ENCODE measurements around the gene SPATA22. TPM values are rescaled to one million over a fixed set of nuclear protein-coding genes. Genes with fewer than 3 reads are reported as not detected.

Gene SPATA22
- total RNA-seq, 1 experiment from 2014 or later: not detected

DNA sequence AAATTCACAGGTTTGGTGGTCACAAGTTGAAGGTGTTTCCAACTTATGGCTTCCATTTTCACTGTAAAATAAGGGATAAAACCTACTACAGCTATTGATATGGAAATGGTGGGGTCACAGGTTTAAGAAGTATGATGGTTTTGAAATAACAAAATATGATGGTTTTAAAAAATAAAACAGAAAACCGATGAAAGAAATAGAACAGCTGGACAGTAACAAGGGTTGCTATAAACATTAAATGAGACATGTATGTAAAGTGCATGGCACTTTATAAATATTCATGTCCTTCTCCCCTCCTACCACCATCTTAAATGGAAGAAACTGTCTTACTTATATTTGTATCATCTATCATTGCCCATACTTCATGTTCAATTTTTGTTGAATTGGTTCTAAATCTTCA lies 35.5 kb upstream of the SPATA22 start:
- Mint-ChIP-seq H3K9me3 (ENCODE audit: unreplicated experiment) (no peaks in the 10 kb centered on the region), H3K36me3 (ENCODE audit: insufficient read depth, unreplicated experiment) (no peaks in the 10 kb centered on the region), H3K4me3 (ENCODE audit: unreplicated experiment) (no peak overlapping the region), H3K4me1 (ENCODE audit: insufficient read depth, unreplicated experiment) (no peaks in the 10 kb centered on the region), H3K27ac (ENCODE audit: low read depth, unreplicated experiment) (no peak overlapping the region), H3K27me3 (ENCODE audit: insufficient read depth, unreplicated experiment) (peaks cover 16% of the 10 kb centered on the region)
- TF ChIP-seq, protein P1, sequence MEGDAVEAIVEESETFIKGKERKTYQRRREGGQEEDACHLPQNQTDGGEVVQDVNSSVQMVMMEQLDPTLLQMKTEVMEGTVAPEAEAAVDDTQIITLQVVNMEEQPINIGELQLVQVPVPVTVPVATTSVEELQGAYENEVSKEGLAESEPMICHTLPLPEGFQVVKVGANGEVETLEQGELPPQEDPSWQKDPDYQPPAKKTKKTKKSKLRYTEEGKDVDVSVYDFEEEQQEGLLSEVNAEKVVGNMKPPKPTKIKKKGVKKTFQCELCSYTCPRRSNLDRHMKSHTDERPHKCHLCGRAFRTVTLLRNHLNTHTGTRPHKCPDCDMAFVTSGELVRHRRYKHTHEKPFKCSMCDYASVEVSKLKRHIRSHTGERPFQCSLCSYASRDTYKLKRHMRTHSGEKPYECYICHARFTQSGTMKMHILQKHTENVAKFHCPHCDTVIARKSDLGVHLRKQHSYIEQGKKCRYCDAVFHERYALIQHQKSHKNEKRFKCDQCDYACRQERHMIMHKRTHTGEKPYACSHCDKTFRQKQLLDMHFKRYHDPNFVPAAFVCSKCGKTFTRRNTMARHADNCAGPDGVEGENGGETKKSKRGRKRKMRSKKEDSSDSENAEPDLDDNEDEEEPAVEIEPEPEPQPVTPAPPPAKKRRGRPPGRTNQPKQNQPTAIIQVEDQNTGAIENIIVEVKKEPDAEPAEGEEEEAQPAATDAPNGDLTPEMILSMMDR (IDR thresholded peaks at IDR 0.05; ENCODE audit: unreplicated experiment): no peak
- CTCF ChIA-PET: interaction anchor here (0.5 kb wide), 1 partner anchor 28 kb away, joined by 3 read pairs; no protein-coding TSS in a partner anchor
- BruUV-seq (replicated peaks): no TSS peak
- intact Hi-C loops (cut with micrococcal nuclease): no loop called here
- POLR2A ChIA-PET: no interaction called here
- DNase-seq (ENCODE audit: unreplicated experiment): no peak

DNA sequence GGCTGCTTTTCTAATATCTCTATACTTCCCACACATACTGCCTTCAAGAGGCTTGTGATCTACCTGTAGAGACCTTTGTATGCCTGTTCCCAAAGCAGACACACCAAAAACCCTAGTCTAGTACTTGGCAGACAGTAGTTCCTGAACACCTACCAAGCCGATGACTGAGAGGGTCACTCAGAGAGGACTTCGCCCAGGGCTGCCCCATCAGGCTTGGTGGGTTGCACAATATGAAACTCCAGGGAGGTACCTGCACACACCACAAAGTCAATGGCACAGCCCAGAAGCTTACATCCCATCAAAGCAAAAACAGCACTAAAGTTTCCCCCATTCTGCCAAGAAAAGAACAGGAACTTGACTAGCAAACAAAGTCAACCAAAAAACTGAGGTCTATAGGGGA lies 34.4 kb upstream of the SPATA22 start:
- POLR2A ChIA-PET: no interaction called here
- CTCF ChIA-PET: interaction anchor here (0.6 kb wide), 1 partner anchor 157 kb away, joined by 3 read pairs; no protein-coding TSS in a partner anchor
- TF ChIP-seq, protein P1 (IDR thresholded peaks at IDR 0.05; ENCODE audit: unreplicated experiment): no peak
- Mint-ChIP-seq H3K27me3 (ENCODE audit: insufficient read depth, unreplicated experiment) (peaks cover 16% of the 10 kb centered on the region), H3K9me3 (ENCODE audit: unreplicated experiment) (peaks cover 4% of the 10 kb centered on the region), H3K36me3 (ENCODE audit: insufficient read depth, unreplicated experiment) (no peaks in the 10 kb centered on the region), H3K27ac (ENCODE audit: low read depth, unreplicated experiment) (no peak overlapping the region), H3K4me1 (ENCODE audit: insufficient read depth, unreplicated experiment) (no peaks in the 10 kb centered on the region), H3K4me3 (ENCODE audit: unreplicated experiment) (no peak overlapping the region)
- intact Hi-C loops (cut with micrococcal nuclease): no loop called here
- no peak for DNase-seq (ENCODE audit: unreplicated experiment)
- BruUV-seq (replicated peaks): no TSS peak

DNA sequence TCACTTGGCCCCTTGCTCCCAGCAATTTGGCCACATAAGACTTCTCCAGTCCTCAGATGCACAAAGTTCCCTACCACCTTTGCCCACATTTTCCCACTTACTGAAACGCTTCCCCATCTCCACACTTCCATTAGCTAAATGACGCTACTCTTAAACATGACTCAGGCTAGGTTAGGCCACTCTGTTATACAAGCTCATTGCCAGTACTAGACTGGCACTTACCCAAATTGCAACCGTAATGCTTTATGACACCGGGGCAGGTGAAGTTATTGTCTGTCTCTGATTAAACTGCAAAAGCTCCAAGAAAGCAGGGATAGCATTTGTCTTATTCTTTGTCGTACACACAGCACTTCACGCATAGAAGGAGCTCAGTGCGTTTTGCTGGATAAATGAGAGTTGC lies 33.4 kb upstream of the SPATA22 start:
- TF ChIP-seq, protein P1 (IDR thresholded peaks at IDR 0.05; ENCODE audit: unreplicated experiment): no peak
- intact Hi-C loops (cut with micrococcal nuclease): no loop called here
- Mint-ChIP-seq H3K27ac (ENCODE audit: low read depth, unreplicated experiment) (no peak overlapping the region), H3K4me3 (ENCODE audit: unreplicated experiment) (no peak overlapping the region), H3K36me3 (ENCODE audit: insufficient read depth, unreplicated experiment) (no peaks in the 10 kb centered on the region), H3K27me3 (ENCODE audit: insufficient read depth, unreplicated experiment) (peaks cover 16% of the 10 kb centered on the region), H3K4me1 (ENCODE audit: insufficient read depth, unreplicated experiment) (no peaks in the 10 kb centered on the region), H3K9me3 (ENCODE audit: unreplicated experiment) (peaks cover 9% of the 10 kb centered on the region)
- POLR2A ChIA-PET: no interaction called here
- no TSS peak for BruUV-seq (replicated peaks)
- DNase-seq (ENCODE audit: unreplicated experiment): no peak
- CTCF ChIA-PET: no interaction called here

DNA sequence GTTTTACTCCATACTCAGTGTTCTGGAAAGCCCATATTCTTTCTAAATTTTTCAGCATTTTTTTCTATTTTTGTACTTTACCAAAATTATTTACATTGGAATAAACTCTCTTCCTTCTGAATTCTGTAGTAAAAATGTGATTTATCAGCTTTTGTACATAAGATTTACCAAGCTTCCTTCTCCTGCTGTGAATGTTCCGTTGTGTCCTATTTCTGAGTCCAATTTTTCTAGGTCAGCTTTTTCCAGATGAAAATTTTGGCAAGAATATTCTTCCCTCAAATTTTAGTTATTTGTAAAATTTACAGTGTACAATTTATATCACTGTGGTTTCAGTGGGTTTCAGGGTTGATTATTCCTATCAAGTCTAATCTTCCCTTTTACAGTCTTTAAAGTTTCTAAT lies 31.7 kb upstream of the SPATA22 start:
- no TSS peak for BruUV-seq (replicated peaks)
- DNase-seq (ENCODE audit: unreplicated experiment): no peak
- H3K9me3 Mint-ChIP-seq (ENCODE audit: unreplicated experiment): peaks cover 9% of the 10 kb centered on the region
- H3K36me3 Mint-ChIP-seq (ENCODE audit: insufficient read depth, unreplicated experiment): no peaks in the 10 kb centered on the region
- no peak overlapping the region for H3K27ac Mint-ChIP-seq (ENCODE audit: low read depth, unreplicated experiment)
- peaks cover 16% of the 10 kb centered on the region for H3K27me3 Mint-ChIP-seq (ENCODE audit: insufficient read depth, unreplicated experiment)
- no peak overlapping the region for H3K4me3 Mint-ChIP-seq (ENCODE audit: unreplicated experiment)
- no peaks in the 10 kb centered on the region for H3K4me1 Mint-ChIP-seq (ENCODE audit: insufficient read depth, unreplicated experiment)
- TF ChIP-seq, protein P1 (IDR thresholded peaks at IDR 0.05; ENCODE audit: unreplicated experiment): no peak
- ChIA-PET CTCF (interaction anchor here (0.7 kb wide), 1 partner anchor 145 kb away, joined by 3 read pairs; no protein-coding TSS in a partner anchor), POLR2A (no interaction called here)
- intact Hi-C loops (cut with micrococcal nuclease): no loop called here

All from MCF 10A (cell line).